PC-3 (cell line): ENCODE data around the gene YEATS4. TPM values are rescaled to one million over a fixed set of nuclear protein-coding genes. Genes with fewer than 3 reads are reported as not detected.

Experiments
- ATAC-seq: fragments of 200-7000 bp; cut with Tn5 transposase; 2 replicates; pipeline ENCODE4 v1.9.1; 2020; ENCODE audit warnings: mild to moderate bottlenecking, moderate library complexity
- BruUV-seq: library from RNA; stranded (reverse); fragments of 400-500 nt; replicated peaks from 2 replicates; lab custom pipeline; 2021; lab: Mats Ljungman, UMichigan
- CTCF ChIA-PET: fragments of 300-600 bp; sonication (Branson Sonifier 250); formaldehyde crosslinking; loops from one replicate; lab custom pipeline; 2022; ENCODE audit warnings: antibody characterized with exemption; lab: Charles Lee
- POLR2A ChIA-PET: fragments of 300-600 bp; sonication (Branson Sonifier 250); formaldehyde crosslinking; loops from one replicate; lab custom pipeline; 2022; ENCODE audit warnings: antibody characterized with exemption; ENCODE audit not compliant: unreplicated experiment; lab: Charles Lee
- DNase-seq: peaks from one replicate; pipeline ENCODE4 v3.0.0-alpha.2; 2015
- H2AFZ ChIP-seq: fragments of 300-600 bp; sonication (generic); 2 replicates; pipeline ENCODE4 v1.6.0; 2016; ENCODE audit warnings: antibody characterized with exemption, low read length
- H3F3A ChIP-seq: fragments of 300-600 bp; sonication (generic); one replicate; pipeline ENCODE4 v1.6.0; 2017; ENCODE audit warnings: antibody characterized with exemption, low read length, control low read depth, mild to moderate bottlenecking; ENCODE audit not compliant: unreplicated experiment
- H3K27ac ChIP-seq: fragments of 300-600 bp; sonication (generic); 2 replicates; pipeline ENCODE4 v1.5.1; 2016; ENCODE audit warnings: mild to moderate bottlenecking, low read length
- H3K27me3 ChIP-seq: fragments of 300-600 bp; sonication (generic); 2 replicates; pipeline ENCODE4 v1.6.1; 2016; ENCODE audit warnings: low read length, mixed read lengths
- H3K36me3 ChIP-seq: fragments of 300-600 bp; sonication (generic); 2 replicates; pipeline ENCODE4 v1.6.1; 2016; ENCODE audit warnings: low read depth, mixed run types, low read length, mixed read lengths
- H3K4me1 ChIP-seq: fragments of 300-600 bp; sonication (generic); 2 replicates; pipeline ENCODE4 v1.5.1; 2016; ENCODE audit warnings: low read length; ENCODE audit not compliant: insufficient read depth
- H3K4me2 ChIP-seq: fragments of 300-600 bp; sonication (generic); 2 replicates; pipeline ENCODE4 v1.6.0; 2016; ENCODE audit warnings: low read length
- H3K4me3 ChIP-seq: fragments of 300-600 bp; sonication (generic); 2 replicates; pipeline ENCODE4 v1.5.1; 2016; ENCODE audit warnings: mild to moderate bottlenecking, low read length, mixed read lengths
- H3K79me2 ChIP-seq: fragments of 300-600 bp; sonication (generic); 2 replicates; pipeline ENCODE4 v1.6.1; 2017; ENCODE audit warnings: low read length, mixed read lengths
- H3K9ac ChIP-seq: fragments of 300-600 bp; sonication (generic); 2 replicates; pipeline ENCODE4 v1.6.0; 2016; ENCODE audit warnings: mild to moderate bottlenecking, low read length
- H3K9me2 ChIP-seq: fragments of 300-600 bp; sonication (generic); replicated peaks from 2 replicates; pipeline ENCODE4 v1.6.1; 2016; ENCODE audit warnings: mixed run types, low read length, mixed read lengths
- H3K9me3 ChIP-seq: fragments of 300-600 bp; sonication (generic); 2 replicates; pipeline ENCODE4 v1.6.1; 2016; ENCODE audit warnings: low read length, mixed read lengths
- H4K20me1 ChIP-seq: fragments of 300-600 bp; sonication (generic); 2 replicates; pipeline ENCODE4 v1.6.1; 2016; ENCODE audit warnings: low read length, mixed read lengths
- EZH2 ChIP-seq: fragments of 300-600 bp; sonication (generic); IDR thresholded peaks from one replicate; pipeline ENCODE4 v1.6.1; 2017; ENCODE audit warnings: antibody characterized with exemption, mild to moderate bottlenecking, low read length; ENCODE audit not compliant: unreplicated experiment
- EZH2phosphoT487 ChIP-seq: fragments of 300-600 bp; sonication (generic); IDR thresholded peaks from 2 replicates; pipeline ENCODE4 v1.6.1; 2018; ENCODE audit warnings: mild to moderate bottlenecking, antibody characterized with exemption, low read length, borderline replicate concordance
- intact Hi-C: fragments of 100-400 bp; cut with micrococcal nuclease; formaldehyde crosslinking; loops from 2 replicates; pipeline ENCODE4 v1.9.0; 2023
- total RNA-seq: library from RNA; depleted of rRNA; stranded (reverse); fragments of >200 nt; gene quantifications from 2 replicates; pipeline ENCODE4 v1.2.3, GENCODE V29; 2014
- TF ChIP-seq, protein P1 (sequence below): fragments of 300-600 bp; sonication (generic); conservative IDR thresholded peaks from 2 replicates; pipeline ENCODE4 v1.5.1; 2017; ENCODE audit warnings: antibody characterized with exemption, low read depth, mild to moderate bottlenecking, low read length

The YEATS4 gene
- total RNA-seq, 1 experiment from 2014 or later: 41.3 TPM

DNA sequence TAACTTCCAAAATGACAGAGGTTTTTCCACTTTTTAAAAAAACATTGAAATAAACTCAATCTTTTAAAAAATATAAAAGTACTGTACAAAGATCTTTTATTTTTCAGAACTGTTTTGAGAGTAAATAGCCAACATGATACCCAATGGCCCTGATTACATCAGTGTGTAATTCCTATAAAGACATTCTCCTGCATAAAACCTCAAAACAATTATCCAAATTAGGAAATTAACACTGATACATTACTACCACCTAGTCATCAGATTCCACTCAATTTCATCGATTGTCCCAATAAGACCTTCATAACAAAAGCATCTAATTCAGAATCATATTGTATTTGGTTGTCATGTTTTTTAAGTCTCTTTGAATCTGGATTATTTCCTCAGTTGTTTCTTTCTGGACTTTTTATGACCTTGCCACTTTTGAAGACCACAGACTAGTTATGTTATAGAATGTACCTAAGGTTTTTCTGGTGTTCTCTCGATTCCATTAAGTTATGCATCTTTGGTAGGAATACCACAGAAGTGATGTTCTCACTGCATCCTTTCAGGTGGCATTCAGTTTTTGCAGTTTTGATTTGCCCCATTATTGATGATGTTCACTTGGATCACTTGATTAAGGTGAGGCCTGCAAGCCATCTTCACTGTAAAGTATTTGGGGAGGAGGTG is 4.0 kb upstream of the YEATS4 start:
- Histone ChIP-seq H3K79me2 (peaks cover 3% of the 10 kb centered on the region), H3K36me3 (no peaks in the 10 kb centered on the region), H3K9ac (no peak overlapping the region), H2AFZ (no peak overlapping the region), H3K4me2 (no peak overlapping the region), H3K9me3 (no peaks in the 10 kb centered on the region), H3K9me2 (no peaks in the 10 kb centered on the region), H3K27ac (no peak overlapping the region), H3F3A (no peaks in the 10 kb centered on the region), H4K20me1 (no peaks in the 10 kb centered on the region), H3K4me3 (no peak overlapping the region), H3K27me3 (no peaks in the 10 kb centered on the region), H3K4me1 (peaks cover 15% of the 10 kb centered on the region)
- no TSS peak for BruUV-seq
- TF ChIP-seq, protein P1, sequence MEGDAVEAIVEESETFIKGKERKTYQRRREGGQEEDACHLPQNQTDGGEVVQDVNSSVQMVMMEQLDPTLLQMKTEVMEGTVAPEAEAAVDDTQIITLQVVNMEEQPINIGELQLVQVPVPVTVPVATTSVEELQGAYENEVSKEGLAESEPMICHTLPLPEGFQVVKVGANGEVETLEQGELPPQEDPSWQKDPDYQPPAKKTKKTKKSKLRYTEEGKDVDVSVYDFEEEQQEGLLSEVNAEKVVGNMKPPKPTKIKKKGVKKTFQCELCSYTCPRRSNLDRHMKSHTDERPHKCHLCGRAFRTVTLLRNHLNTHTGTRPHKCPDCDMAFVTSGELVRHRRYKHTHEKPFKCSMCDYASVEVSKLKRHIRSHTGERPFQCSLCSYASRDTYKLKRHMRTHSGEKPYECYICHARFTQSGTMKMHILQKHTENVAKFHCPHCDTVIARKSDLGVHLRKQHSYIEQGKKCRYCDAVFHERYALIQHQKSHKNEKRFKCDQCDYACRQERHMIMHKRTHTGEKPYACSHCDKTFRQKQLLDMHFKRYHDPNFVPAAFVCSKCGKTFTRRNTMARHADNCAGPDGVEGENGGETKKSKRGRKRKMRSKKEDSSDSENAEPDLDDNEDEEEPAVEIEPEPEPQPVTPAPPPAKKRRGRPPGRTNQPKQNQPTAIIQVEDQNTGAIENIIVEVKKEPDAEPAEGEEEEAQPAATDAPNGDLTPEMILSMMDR: no peak
- no peak for TF ChIP-seq EZH2
- no peak for TF ChIP-seq EZH2phosphoT487
- ATAC-seq (no peak), DNase-seq (no peak)
- POLR2A ChIA-PET: no interaction called here
- intact Hi-C loops: loop anchor here (2.0 kb wide), 1 partner anchor 201 kb away; no protein-coding TSS in a partner anchor
- CTCF ChIA-PET: no interaction called here

GRCh38 chr12:69360348-69360672 is 767 bp downstream of the YEATS4 start:
- ATAC-seq: no peak
- H3K4me1 ChIP-seq: peaks cover 20% of the 10 kb centered on the region
- POLR2A ChIA-PET: no interaction called here
- TF ChIP-seq EZH2 (no peak), EZH2phosphoT487 (no peak)
- TF ChIP-seq, protein P1: no peak
- DNase-seq: no peak
- no peaks in the 10 kb centered on the region for H3K9me3 ChIP-seq
- CTCF ChIA-PET: no interaction called here
- TSS peak; percentile 78 for BruUV-seq
- H3K36me3 ChIP-seq: 0 out of 2 replicates have a peak, but pooled peaks cover 8% of the 10 kb centered on the region
- H3K9me2 ChIP-seq: no peaks in the 10 kb centered on the region
- intact Hi-C loops: no loop called here
- H3K27me3 ChIP-seq: no peaks in the 10 kb centered on the region
- H3K27ac ChIP-seq: peak overlapping the region; percentile 93
- no peaks in the 10 kb centered on the region for H4K20me1 ChIP-seq
- peak overlapping the region; percentile 67 for H2AFZ ChIP-seq
- H3K9ac ChIP-seq: peak overlapping the region; percentile 94
- no peaks in the 10 kb centered on the region for H3F3A ChIP-seq
- H3K79me2 ChIP-seq: peaks cover 25% of the 10 kb centered on the region
- H3K4me3 ChIP-seq: peak overlapping the region; percentile 73
- peak overlapping the region; percentile 87 for H3K4me2 ChIP-seq

- no peaks in the 10 kb centered on the region for H3K27me3 ChIP-seq
- no peaks in the 10 kb centered on the region for H4K20me1 ChIP-seq
- no peaks in the 10 kb centered on the region for H3K9me3 ChIP-seq
- no peak overlapping the region for H3K27ac ChIP-seq
- no peak overlapping the region for H3K9ac ChIP-seq
- no peak for TF ChIP-seq EZH2
- TF ChIP-seq, protein P1: no peak
- no peak for TF ChIP-seq EZH2phosphoT487
- H3K4me3 ChIP-seq: no peak overlapping the region
- no TSS peak for BruUV-seq
- CTCF ChIA-PET: no interaction called here
- peaks cover 41% of the 10 kb centered on the region for H3K36me3 ChIP-seq
- no peak overlapping the region for H2AFZ ChIP-seq
- POLR2A ChIA-PET: interaction anchor here (0.6 kb wide), 1 partner anchor 241 kb away, joined by 6 read pairs; no protein-coding TSS in a partner anchor
- H3F3A ChIP-seq: no peaks in the 10 kb centered on the region
- no peak for DNase-seq
- intact Hi-C loops: no loop called here
- H3K4me2 ChIP-seq: no peak overlapping the region
- no peaks in the 10 kb centered on the region for H3K4me1 ChIP-seq
- peaks cover 12% of the 10 kb centered on the region for H3K79me2 ChIP-seq
- H3K9me2 ChIP-seq: no peaks in the 10 kb centered on the region
- ATAC-seq: no peak
Observed at GRCh38 chr12:69366796-69367195, 7.3 kb downstream of the YEATS4 start.
